ENCODE measurements around the gene PPP2R5E. TPM values are rescaled to one million over a fixed set of nuclear protein-coding genes. Genes with fewer than 3 reads are reported as not detected.

The PPP2R5E gene
- total RNA-seq, 1 experiment from 2014 or later = 47.2 TPM

- BruUV-seq (replicated peaks) = no TSS peak
- H3K27ac ChIP-seq (ENCODE audit: low read length) = no peak overlapping the region
- no peak overlapping the region for H3K4me3 ChIP-seq (ENCODE audit: low read depth in 2 of 2, low read length in 2 of 2)
- no peak for TF ChIP-seq TCF7L2 (IDR thresholded peaks at IDR 0.05; ENCODE audit: low read depth, low read length)
- TF ChIP-seq SIN3A (IDR thresholded peaks at IDR 0.05; ENCODE audit: borderline replicate concordance, insufficient read depth, low read depth, low read length) = no peak
- TF ChIP-seq REST (IDR thresholded peaks at IDR 0.05; ENCODE audit: insufficient read depth in 1 of 2, low read depth in 2 of 2, low read length in 1 of 2) = no peak
- TF ChIP-seq, protein P1, sequence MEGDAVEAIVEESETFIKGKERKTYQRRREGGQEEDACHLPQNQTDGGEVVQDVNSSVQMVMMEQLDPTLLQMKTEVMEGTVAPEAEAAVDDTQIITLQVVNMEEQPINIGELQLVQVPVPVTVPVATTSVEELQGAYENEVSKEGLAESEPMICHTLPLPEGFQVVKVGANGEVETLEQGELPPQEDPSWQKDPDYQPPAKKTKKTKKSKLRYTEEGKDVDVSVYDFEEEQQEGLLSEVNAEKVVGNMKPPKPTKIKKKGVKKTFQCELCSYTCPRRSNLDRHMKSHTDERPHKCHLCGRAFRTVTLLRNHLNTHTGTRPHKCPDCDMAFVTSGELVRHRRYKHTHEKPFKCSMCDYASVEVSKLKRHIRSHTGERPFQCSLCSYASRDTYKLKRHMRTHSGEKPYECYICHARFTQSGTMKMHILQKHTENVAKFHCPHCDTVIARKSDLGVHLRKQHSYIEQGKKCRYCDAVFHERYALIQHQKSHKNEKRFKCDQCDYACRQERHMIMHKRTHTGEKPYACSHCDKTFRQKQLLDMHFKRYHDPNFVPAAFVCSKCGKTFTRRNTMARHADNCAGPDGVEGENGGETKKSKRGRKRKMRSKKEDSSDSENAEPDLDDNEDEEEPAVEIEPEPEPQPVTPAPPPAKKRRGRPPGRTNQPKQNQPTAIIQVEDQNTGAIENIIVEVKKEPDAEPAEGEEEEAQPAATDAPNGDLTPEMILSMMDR (IDR thresholded peaks at IDR 0.05) = no peak
- TF ChIP-seq POLR2AphosphoS5 (IDR thresholded peaks at IDR 0.05; ENCODE audit: low read depth, low read length) = no peak
- ChIA-PET CTCF (no interaction called here), POLR2A (no interaction called here)
- H3K27me3 ChIP-seq (ENCODE audit: control insufficient read depth, insufficient read depth, low read length) = no peaks in the 10 kb centered on the region
- no peaks in the 10 kb centered on the region for H3K9me3 ChIP-seq (ENCODE audit: control insufficient read depth, insufficient read depth, low read depth, low read length)
- no peaks in the 10 kb centered on the region for H3K36me3 ChIP-seq (ENCODE audit: control insufficient read depth, insufficient read depth, low read length)
- DNase-seq (ENCODE audit: low read depth, low spot score) = no peak
- peak; percentile 78; the same call in 1 of the 2 replicates for ATAC-seq
- 0 out of 2 replicates have a peak, but pooled peaks cover 3% of the 10 kb centered on the region for H3K4me1 ChIP-seq (ENCODE audit: control insufficient read depth, insufficient read depth, low read length)
- intact Hi-C loops (cut with micrococcal nuclease; ENCODE audit: unreplicated experiment) (no loop called here), in situ Hi-C loops (cut with HindIII; ENCODE audit: low pct_unique_long_range_greater_than_20kb, low sequenced_read_pairs) (no loop called here)
Measured at GRCh38 chr14:63504648-63505047, 38.5 kb downstream of the PPP2R5E start.

DNA sequence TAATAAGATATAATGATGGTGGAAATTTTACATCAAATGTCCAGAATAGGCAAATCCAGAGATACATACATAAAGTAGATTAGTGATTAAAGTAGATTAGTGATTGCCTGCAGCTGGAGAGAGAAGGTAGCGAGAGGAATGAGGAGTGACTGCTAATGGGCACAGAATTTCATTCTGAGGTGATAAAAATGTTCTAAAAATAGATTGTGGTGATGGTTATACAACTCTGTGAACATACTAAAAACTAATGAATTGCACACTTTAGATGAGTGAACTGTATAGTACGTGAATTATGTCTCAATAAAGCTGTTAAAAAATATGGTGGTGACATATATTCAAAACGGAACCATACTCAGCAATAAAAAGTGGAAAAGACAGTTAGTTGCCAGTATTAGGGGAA is 41.7 kb downstream of the PPP2R5E start:
- TF ChIP-seq SIN3A (IDR thresholded peaks at IDR 0.05; ENCODE audit: borderline replicate concordance, insufficient read depth, low read depth, low read length) = no peak
- TF ChIP-seq POLR2AphosphoS5 (IDR thresholded peaks at IDR 0.05; ENCODE audit: low read depth, low read length) = no peak
- TF ChIP-seq, protein P1 (IDR thresholded peaks at IDR 0.05) = no peak
- TF ChIP-seq REST (IDR thresholded peaks at IDR 0.05; ENCODE audit: insufficient read depth in 1 of 2, low read depth in 2 of 2, low read length in 1 of 2) = no peak
- no peak for TF ChIP-seq TCF7L2 (IDR thresholded peaks at IDR 0.05; ENCODE audit: low read depth, low read length)
- no TSS peak for BruUV-seq (replicated peaks)
- no peak overlapping the region for H3K4me3 ChIP-seq (ENCODE audit: low read depth in 2 of 2, low read length in 2 of 2)
- no peak overlapping the region for H3K27ac ChIP-seq (ENCODE audit: low read length)
- CTCF ChIA-PET = no interaction called here
- no peaks in the 10 kb centered on the region for H3K27me3 ChIP-seq (ENCODE audit: control insufficient read depth, insufficient read depth, low read length)
- intact Hi-C loops (cut with micrococcal nuclease; ENCODE audit: unreplicated experiment) (no loop called here), in situ Hi-C loops (cut with HindIII; ENCODE audit: low pct_unique_long_range_greater_than_20kb, low sequenced_read_pairs) (no loop called here)
- no peaks in the 10 kb centered on the region for H3K9me3 ChIP-seq (ENCODE audit: control insufficient read depth, insufficient read depth, low read depth, low read length)
- DNase-seq (ENCODE audit: low read depth, low spot score) = no peak
- H3K36me3 ChIP-seq (ENCODE audit: control insufficient read depth, insufficient read depth, low read length) = no peaks in the 10 kb centered on the region
- POLR2A ChIA-PET = interaction anchor here (0.5 kb wide), 1 partner anchor 90 kb away, joined by 7 read pairs; no protein-coding TSS in a partner anchor
- H3K4me1 ChIP-seq (ENCODE audit: control insufficient read depth, insufficient read depth, low read length) = 0 out of 2 replicates have a peak, but pooled peaks cover 3% of the 10 kb centered on the region
- ATAC-seq = no peak
